ENCODE data around the gene PLA2G10. TPM values are rescaled to one million over a fixed set of nuclear protein-coding genes. Genes with fewer than 3 reads are reported as not detected.
A peak's percentile ranks its signal among the peaks of the same experiment; 100 is the strongest.

Gene PLA2G10
- total and polyA plus RNA-seq, 2 of the 13 experiments (the other 11 are each of a cell fraction or from before 2014, with no cell fraction given), result not detected

GRCh38 chr16:14632693-14633569 is 61.2 kb downstream of the PLA2G10 start, which contains the start of gene BFAR (continued):
- TF ChIP-seq AKNA (CRISPR knock-in tag; IDR thresholded peaks at IDR 0.05; ENCODE audit: borderline replicate concordance), result no peak
- TF ChIP-seq ZNF883 (CRISPR knock-in tag; IDR thresholded peaks at IDR 0.05; ENCODE audit: not compliant biosample characterization), result peak; percentile 84
- TF ChIP-seq ZNF83 (CRISPR knock-in tag; IDR thresholded peaks at IDR 0.05; ENCODE audit: borderline replicate concordance), result no peak; the same call in 1 of the 2 replicates
- peak; percentile 89; the same call in 1 of the 2 replicates for TF ChIP-seq ZBED4 (CRISPR knock-in tag; IDR thresholded peaks at IDR 0.05; ENCODE audit: borderline replicate concordance)
- peak; percentile 93 for TF ChIP-seq AHR (CRISPR knock-in tag; IDR thresholded peaks at IDR 0.05)
- no peak for TF ChIP-seq ZNF468 (CRISPR knock-in tag; IDR thresholded peaks at IDR 0.05)
- peak; percentile 59; the same call in 1 of the 2 replicates for TF ChIP-seq SSRP1 (CRISPR knock-in tag; IDR thresholded peaks at IDR 0.05)
- TF ChIP-seq ZBTB25 (CRISPR knock-in tag; IDR thresholded peaks at IDR 0.05), result peak; percentile 93
- no peak for TF ChIP-seq NFIC (IDR thresholded peaks at IDR 0.05; ENCODE audit: low read length)
- TF ChIP-seq KLF15 (CRISPR knock-in tag; IDR thresholded peaks at IDR 0.05; ENCODE audit: borderline replicate concordance), result peak; percentile 16; the same call in 1 of the 2 replicates
- 0 out of 2 replicates have a peak, but pooled peaks have one; percentile 63 for TF ChIP-seq ZBTB39 (CRISPR knock-in tag; IDR thresholded peaks at IDR 0.05)
- TF ChIP-seq SOX5 (CRISPR knock-in tag; IDR thresholded peaks at IDR 0.05; ENCODE audit: borderline replicate concordance), result peak; percentile 73
- TF ChIP-seq NFKB2 (CRISPR knock-in tag; IDR thresholded peaks at IDR 0.05; ENCODE audit: borderline replicate concordance), result peak; percentile 66
- no peak; the same call in 1 of the 2 replicates for TF ChIP-seq ZNF225 (CRISPR knock-in tag; IDR thresholded peaks at IDR 0.05)
- TF ChIP-seq CREM (IDR thresholded peaks at IDR 0.05), result peak; percentile 89
- TF ChIP-seq CREM (CRISPR knock-in tag; IDR thresholded peaks at IDR 0.05), result no peak

All from HepG2 (cell line).